Fibroblast of gingiva (primary cell): ENCODE measurements around the gene SYNCRIP.
"Not testable (repeated sequence)": the region's sequence is repeated elsewhere in the genome, so short reads cannot be mapped to it uniquely, and the experiment has no call there.

Source experiments
- DNase-seq: peaks from one replicate; pipeline ENCODE4 v3.0.0-alpha.2; 2011; ENCODE audit warnings: low read depth

The SYNCRIP gene

DNA sequence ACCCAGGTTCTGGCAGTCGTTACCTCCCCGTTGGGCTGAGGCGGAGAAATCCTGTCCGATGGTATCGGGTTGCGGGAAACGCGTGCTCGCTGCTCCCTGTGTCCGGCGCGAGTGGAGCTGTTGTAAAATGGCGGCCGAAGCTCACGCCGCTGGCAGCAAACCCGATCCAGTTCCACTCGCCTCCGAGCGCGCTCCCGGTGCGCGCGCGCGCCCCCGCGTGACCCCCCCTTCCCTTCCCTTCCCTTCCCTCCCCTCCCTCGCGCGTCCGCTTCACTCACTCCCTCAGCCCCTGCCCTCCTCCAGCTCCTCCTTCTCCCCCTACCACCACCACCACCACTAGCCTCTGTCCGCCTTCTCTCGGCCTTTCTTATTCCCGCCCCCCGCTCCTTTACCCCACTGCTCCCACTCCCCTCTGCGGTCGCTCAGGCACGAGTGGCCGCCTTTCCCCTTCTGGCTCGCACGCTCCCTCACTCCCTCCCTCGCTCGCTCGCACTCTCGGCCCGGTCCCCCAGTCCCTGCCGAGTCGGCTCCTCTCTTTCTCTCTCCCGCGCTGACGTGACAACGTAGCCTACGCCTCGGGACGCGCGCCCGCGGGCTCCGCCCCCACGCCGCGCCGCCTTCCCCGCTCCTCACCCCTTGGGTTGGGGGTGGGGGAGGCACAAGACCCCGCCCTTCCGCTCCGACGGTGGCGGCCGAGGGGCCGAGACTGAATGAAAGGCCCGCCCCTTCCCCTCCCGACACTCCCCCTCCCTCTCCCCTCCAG, at the start of gene SYNCRIP:
TSS of gene SYNCRIP (minus strand) at position 113 of the 763 bp plus-strand sequence. CDS start 1,447 bp downstream, outside the sequence.
- DNase-seq: peak; percentile 99

DNA sequence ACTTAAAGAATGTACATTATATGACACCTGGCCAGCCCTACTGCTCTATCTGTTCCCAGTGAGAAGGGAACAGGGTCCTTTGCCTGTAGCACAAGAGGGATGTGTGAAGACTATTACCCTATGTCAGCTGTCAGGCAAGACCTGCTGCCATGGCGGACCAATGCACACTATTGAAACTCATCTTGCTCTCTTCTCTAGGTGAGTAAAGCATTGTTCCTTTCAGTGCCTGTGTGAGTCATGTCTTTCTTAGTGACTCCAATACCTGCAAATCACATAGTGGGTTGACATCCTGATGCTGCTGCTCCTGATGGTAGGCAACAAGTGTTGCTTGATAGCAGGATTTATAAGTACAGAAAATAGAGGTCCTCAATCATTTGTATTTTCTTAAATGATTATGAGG, 48.8 kb upstream of the SYNCRIP start:
- DNase-seq: no peak

DNA sequence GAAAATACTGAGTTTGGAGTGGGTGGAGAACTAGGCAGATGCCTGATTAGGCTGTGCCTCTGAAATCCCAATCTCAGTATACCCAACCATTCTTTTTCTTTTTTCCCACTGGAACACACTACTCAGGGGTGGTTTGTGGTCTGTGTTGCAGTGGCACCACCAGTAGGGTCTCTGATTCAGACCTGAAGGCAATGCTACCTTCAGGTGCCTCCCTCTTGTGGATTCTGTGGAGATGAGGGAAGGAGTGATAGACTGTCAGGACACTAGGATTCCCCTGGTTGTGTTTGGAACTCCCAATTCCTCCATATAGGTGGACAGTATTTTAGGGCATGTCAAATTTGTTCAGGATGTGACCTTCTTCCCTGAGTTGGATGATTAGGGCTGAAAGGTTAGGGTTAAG, 47.4 kb upstream of the SYNCRIP start:
- no peak for DNase-seq

DNA sequence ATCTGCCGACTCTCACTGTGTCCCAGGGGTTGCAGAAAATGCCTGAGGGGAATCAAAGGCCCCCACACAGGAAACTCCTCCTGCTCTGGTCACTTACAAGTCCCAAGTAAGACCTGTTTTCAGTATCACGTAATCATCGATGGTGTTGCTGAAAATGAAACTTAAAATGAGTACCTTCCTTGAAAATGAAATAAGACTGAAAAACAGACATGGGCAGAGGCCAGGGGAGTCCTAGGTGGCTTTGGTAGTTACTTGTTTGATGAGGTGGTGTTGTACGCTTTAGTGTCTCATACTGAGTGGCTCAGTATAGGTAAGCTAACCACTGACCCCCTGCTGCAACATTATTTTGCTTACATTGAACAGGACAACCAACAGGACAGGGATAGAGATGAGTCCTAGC, 43.0 kb upstream of the SYNCRIP start:
- no peak for DNase-seq

DNA sequence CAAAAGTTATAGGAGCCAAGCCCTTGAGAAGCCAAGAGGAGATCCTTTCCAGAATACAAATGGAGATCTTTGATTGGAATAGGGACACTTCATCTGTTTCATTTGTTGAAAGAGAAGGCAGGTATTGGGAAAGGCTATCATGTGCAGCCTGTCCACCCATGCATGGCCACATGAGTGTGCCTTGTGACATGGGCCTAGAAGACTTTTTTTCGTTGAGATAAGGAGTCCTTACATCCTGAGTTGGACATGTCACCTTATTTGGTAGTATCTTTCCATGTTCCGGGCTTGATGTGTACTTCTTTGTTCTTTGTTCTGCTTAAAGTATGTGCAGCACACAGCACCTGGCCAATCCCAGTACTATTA, 42.1 kb upstream of the SYNCRIP start:
- DNase-seq: no peak

DNA sequence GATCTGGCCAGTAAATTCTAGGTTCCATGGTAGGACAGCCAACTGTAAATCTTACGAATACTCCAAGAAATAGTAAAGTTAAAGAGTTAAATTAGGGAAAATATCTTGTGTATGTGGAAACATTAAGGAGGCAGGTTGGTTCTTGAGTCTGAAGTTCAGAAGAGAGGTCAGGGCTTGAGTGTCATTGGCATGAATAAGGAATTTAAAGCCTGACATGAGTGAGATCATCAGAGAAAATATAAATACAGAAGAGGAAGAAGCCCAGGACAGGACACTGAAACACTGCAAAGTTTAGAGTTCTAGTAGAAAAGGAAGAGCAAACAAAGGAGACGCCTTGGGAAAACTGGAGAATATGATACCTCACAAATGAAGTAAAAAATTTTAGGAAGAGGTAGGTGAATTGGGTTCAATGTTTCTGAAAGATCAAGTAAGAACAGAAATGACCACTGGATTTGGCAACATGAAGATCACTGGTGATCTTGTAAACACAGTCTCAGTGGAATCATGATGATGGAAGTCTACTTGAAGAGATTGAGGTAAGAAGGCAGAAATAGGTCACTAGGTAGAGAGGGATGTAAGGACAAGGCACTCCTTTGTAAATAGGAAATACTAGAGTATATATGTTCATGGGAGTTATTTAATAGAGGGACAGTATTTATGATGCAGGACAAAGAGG, 41.6 kb upstream of the SYNCRIP start:
- no peak for DNase-seq

DNA sequence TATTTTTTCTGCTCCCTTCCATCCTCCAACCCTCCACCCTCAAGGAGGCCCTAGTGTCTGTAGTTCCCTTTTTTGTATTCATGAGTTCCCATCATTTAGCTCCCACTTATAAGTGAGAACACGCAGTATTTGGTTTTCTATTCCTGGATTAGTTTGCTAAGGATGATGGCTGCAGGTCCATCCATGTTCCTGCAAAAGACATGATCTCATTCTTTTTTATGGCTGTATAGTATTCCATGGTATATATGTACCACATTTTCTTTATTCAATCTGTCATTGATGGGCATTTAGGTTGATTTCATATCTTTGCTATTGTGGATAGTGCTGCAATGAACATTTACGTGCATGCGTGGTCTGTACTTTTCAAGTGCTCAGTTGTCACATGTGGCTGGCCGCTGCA, 39.2 kb upstream of the SYNCRIP start:
- not testable (repeated sequence) for DNase-seq

DNA sequence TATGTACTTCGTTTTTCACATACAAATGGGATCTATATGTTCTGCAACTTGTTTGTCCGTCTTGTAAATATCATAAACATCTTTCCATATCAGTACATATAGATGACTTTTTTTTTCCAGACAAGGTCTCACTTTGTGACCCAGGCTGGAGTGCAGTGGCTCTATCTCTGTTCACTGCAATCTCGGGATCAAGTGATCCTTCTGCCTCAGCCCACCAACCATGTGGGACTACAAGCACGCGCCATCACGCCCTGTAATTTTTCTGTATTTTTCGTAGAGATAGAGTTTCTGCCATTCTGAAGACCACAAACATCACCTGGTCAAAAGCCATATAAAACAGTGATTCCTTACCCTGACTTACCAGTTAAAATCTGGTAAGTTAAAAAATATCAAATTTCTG, 37.7 kb upstream of the SYNCRIP start:
- DNase-seq: no peak

DNA sequence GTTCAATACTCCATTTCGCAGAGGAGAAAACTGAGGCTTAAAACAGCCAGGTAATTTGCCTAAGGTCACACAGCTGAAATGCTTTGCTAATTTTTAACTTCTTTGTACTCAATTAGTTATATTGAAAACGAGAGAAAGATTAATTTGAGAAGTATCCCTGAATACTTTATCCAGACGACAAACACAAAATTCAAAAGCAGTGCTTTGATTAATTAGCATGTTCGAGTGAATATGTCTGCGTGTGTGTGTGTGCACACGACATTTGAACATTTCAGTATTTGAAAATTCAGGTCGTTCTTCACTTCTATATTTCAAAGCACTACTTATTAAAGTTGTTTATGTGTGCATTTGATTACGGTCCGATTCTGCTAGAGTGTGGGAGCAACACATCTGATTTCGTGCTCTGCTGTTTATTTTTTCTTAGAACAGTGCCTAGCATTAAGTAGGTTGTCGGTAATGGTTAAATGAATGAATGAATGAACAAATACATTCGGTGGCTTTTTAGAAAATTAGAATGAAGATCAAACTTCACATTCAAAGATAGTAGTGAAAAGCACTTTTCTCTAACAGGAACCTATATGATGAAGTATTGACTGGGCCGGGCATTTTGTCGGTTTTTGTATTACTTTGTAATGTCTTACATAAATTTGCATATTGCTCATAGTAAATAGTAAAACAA, 36.9 kb upstream of the SYNCRIP start:
- DNase-seq: no peak

DNA sequence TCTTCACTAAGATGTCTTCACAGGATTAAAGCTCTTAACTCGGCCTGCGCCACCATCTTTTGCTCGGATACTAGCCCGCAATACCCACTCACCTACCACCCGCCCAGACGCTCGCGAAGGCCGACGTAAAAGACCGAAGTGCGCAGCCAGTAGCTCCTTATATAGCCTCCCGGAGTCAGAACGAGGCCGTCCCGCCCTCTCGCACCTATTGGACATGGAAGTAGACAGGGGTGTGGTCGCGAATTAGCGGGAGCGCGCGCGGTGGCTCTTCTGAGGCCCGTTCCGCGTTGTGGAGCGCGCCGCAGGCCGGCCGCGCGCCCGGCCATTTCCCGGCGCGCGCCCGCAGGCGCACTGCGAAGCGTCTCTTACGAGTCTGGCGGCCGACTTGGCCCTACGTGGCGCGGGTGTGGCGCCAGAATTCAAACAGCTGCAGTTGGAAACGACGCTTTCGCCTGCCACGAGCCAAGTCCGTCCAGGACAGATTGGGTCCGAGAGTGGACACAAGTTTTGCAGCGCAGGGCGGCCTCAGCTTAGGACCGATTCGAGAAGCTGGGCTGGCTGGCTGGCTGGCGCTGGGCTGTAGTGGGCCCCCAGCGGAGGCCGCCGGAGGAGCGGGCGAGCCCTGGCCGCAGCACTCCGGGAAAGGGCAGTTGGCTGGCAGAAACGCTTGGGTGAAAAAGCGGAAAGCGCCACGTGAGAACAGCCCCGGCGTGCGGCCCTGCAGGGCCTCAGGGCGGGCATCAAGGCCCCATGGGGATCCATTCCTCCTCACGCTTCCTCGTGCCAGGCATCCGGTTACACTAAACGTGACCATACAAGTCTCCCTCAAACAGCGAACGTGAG, 36.1 kb upstream of the SYNCRIP start:
- DNase-seq: peak; percentile 99

DNA sequence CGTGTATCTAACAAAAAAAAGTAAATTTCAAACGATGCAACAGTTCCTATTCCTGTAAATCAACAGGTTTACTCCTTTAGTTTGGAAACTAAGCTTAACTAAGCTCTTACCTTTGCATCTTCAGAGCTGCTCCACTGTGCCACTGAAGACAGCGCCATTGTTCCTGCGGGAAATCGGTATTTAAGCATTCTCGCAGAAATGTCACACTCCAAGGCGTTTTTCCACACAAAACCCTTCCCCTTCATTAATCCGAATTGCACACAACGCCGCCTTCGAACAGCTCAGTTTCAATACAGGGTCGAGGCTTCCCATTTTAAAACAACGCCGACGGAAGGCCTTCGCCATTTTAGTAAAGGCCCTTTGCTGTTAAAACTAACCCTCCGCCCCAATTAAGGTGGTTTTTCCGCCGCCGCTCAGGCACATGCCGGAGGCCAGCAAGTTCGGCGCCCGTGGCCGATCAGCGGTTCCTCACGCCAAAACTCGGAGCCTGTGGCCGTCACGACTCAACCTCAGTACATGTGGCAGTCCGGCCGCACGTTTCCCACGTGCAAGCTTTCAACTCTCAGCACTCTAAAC, 35.4 kb upstream of the SYNCRIP start:
- no peak for DNase-seq

DNA sequence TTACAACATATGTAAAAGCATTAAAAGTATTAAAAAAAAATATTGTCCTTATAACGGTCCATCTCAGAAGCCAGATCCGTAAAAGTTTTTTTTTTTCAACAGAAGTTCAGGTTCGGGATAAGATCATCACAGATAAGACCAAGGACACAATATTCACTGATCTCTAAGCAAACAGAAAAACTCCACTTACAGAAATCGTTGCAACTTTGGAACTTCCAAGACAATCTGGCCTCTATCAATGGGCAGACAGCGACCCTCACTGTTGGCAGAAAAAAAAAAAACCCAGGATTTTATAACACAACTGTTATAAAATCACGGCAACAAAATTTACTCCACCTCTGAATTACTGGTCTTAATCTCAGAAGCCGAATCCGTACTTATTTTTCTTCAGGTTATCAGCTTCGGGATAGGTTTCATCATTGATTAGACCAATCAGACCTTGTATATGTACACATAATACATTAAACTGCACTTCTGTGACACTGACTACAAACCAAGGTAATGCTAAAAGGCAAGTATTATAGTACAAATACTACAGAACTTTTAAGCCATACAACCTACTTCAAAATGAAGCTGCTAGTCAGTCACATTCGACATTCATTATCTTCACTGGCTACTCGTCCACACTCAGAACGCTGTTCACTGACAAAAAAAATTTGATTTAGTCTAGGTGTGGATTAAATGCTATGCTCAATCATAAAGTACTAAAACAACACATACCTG, 34.7 kb upstream of the SYNCRIP start:
- DNase-seq: peak; percentile 33

DNA sequence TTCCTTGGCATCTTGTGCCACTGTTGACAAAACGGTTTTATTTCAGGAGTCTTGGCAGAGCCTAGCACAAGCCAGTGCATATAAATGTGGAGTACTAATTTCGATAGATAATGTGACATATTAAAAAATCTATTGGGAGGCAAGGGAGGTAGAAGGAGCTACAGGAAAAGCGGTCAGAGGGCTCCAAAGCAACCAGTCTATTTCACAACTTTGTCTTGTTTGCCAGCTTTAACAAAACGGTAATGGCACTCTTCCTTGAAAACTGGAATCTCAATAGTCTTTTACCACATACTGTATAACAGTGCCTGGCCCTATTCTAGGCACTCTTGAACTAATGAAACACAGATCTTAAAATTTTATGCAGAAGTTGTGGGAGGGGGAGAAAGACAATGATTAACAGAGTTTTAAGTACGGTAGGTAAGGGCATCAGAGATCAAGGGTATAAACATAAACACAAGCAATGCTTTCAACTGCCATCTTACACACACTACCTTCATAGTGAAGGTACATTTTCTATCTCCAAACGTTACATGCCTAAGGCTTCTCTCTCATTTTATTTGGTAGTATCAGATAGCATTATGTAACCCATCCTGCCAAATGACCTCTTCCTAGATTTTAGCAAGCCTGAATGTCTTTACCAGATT, 33.5 kb upstream of the SYNCRIP start:
- DNase-seq: peak; percentile 57

DNA sequence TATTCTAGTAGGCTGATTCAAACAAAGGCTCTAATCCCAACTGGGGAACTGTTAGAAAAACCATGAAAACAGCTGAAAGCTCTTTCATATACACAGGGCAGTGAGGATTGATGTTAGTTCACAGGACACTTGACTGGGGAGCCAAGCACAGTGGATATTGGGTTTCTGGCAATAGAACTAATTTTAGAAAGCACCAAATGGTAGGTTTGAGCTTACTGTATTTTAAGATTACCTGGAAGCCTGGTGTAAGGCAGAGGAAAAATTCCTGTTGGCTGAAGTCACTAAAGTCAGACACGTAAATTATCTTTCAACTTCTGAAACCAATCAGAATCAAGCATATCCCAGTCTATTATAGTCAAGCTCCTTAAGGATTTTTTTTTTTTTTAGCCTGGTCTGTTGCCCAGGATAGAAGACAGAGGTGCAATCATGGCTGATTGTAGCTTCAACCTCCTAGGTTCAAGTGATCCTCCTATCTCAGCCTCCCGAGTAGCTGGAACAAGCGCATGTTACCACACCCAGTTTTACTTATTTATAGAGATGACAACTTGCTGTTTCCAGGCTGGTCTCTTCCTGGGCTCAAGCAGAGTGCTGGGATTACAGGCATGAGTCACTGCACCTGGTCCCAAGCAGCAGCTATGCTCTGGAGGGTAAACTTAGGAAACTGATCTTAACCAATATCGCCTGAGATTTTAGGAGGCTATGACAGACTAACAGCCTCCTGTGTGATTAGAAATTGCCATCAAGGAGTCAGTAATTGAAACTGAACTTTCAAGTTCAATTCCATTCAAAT, 32.5 kb upstream of the SYNCRIP start:
- DNase-seq: peak; percentile 40

DNA sequence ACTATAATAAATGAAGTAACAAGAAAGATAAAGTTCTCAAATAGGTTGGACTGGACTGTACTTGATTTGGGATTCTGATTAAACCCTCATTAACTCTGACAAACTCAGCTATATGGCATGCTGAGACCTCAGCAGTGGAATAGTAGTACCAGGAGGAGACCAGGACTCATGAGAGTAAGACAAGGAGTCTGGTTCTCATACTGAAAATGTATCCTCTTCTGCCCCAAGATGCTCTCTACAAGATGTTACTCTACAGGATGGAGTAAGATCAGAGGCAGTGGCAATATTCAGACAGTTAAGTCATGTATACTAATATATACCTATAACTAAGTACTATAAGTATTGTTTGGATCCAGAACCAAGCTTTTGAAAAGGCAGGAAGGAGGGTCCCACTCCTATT, 31.9 kb upstream of the SYNCRIP start:
- no peak for DNase-seq

DNA sequence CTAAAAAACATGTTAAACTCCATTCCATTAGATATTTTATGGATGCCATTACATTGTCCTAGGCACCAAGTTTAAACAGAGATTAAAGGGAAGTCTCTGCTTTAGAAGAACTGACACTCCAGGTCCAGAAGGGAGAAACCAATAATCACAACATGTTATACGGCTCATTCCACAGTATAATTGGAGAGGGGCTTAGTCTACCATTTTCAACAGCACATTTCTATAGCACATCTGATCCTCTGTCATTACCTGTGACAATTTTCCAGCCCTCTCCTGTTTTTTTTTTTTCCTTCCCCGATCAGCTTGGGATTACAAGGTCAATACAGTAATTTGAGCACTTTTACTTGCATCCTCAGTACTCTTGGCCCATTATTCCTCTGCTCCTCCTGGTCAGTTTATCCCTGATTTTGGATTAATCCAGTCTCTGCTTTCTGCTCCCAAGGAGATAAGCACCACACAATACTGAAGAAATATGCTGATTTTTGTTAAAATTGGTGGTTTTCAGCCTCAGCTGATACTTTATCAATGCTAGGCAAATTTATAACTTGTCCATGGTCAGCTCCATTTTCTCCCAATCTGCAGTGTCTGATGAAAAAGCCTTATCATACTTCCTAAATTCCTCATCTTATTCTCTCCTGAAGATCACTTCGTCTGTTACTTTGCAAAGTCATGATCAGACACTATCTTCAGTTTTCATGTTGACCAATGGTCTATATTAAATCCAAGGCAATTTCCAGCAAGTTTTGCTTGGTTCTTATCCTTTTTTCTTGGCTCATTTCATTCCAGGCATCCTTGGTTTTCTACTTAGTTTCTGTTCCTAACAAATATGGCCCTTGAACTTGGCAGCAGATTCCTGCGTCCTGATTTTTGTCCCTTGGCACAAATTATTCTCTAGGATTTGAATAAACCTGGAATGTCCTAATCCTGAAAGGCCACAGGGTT, 30.8 kb upstream of the SYNCRIP start:
- DNase-seq: no peak

DNA sequence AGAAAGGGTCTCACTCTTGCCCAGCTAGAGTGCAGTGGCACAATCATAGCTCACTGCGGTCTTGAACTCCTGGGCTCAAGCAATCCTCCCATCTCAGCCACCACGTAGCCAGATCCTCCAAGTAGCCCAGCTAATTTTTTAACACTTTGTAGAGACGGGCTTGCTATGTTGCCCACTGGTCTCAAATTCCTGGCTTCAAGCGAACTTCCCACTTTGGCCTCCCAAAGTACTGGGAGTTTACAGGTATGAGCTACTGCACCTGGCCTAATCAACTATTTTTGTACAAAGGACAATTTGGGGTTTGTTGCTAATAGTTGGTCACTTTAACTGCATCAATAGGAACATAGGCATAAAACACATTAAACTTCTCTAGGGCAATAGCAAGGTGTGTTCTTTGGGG, 29.9 kb upstream of the SYNCRIP start:
- no peak for DNase-seq

DNA sequence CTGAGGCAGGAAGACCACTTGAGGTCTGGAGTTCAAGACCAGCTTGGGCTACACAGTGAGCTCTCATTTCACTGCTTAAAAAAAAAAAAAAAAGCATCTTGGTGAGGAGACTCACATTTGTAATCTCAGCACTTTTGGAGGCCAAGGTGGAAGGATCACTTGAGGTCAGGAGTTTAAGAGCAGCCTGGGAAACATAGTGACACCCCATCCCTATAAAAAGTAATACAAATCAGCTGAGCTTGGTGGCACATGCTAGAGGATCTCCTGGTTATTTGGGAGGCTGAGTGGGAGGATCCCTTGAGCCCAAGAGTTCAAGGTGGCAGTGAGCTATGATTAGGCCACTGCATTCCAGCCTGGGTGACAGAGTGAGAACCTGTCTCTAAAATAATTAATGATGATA, 29.4 kb upstream of the SYNCRIP start:
- DNase-seq: no peak

DNA sequence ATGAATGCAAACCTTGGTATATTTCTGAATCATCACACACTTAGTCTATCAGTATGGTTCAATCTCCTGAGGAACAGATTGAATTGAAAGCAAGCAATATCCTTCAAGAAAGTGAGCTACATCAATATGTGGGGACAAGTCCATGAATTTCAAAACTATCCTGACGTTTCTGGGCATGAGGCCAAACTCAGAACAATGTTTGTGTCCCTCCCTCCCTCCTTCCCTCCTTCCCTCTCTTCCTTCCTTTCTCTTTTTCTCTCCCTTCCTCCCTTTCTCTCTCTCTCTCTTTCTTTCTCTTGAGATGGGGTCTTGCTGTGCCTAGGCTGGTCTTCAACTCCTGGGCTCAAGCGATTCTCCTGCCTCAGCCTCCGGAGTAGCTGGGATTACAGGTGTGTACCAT, 27.9 kb upstream of the SYNCRIP start:
- DNase-seq: peak; percentile 60
